HuH-7 (cell line): ENCODE data around the gene TRIO.

Source experiments
- DNase-seq: peaks from one replicate; pipeline ENCODE4 v3.0.0; 2011; ENCODE audit warnings: low spot score

The TRIO gene

DNA sequence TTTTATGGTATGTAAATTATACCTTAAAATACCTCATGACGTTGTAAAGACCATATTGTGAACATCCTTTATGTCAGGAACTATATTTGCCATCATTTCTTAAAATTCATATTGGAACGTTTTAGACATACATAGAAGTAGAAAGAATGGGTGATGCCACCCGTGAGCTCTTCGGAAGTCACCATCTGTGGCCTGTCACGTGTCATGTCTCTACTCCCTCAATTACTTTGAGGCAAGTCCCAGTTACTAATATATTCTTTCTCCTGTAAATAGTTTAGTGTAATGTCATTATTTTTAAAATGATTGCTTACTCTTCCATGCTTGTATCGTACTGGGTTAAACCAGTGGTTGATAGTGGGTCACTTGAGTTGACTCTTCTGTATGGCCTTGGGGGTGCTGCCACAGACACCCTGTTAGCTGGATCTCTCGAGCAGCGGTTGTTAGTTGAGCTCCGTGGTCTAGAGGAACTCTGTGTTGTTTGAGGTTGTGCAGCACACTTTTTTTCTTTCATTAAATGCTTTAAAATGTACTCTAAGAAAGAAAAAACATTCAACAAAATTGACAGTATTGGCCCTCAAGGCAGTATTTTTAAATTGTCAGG, 66.2 kb downstream of the TRIO start:
- DNase-seq, result no peak

GRCh38 chr5:14209836-14210235, 66.7 kb downstream of the TRIO start:
- DNase-seq, result no peak

DNA sequence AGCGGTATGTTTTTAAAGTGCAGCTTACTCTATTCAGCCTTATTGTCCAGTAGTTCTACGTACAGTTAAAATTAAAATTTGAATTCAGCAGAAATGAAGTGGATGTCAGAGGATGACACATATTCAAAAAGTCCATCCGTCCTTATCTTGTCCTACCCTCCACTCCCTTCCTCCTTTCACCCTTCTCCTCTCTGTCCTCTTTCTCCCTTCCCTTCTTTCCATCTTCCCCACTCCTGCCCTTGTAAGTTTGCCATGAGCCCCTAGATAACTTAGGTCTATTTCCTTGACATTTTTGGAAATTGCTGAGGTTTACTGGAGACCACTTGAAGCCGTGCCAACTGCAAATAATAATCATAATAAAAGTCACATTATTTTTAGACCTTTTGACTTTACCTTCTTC, 67.6 kb downstream of the TRIO start:
- DNase-seq, result no peak

- no peak for DNase-seq
Observed at GRCh38 chr5:14211818-14212803, 69.0 kb downstream of the TRIO start.

GRCh38 chr5:14212838-14213237, 69.7 kb downstream of the TRIO start:
- DNase-seq, result peak; percentile 49

- DNase-seq, result no peak
Observed at GRCh38 chr5:14213253-14213652, 70.1 kb downstream of the TRIO start.

- DNase-seq, result no peak
Observed at GRCh38 chr5:14213813-14214585, 70.9 kb downstream of the TRIO start.

- DNase-seq, result no peak
Observed at GRCh38 chr5:14215901-14216300, 72.8 kb downstream of the TRIO start.

DNA sequence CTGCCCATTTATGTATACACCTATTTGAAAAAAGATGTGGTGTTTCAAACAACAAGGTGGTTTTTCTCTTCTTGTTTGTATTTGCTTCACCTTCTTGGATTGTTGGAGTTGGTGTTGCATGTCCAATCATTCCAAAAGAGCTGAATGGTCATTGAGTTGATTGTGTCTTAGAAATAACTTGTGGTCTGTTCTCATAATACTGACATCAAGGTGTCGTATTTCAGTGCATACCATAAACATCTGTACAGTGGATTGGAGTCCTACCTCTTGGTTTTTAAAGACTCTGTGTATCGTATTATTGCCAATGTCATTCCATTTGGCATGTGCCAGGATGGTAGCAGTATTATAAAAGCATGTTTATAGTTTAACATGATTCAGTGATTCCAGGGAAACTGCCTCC, 73.2 kb downstream of the TRIO start:
- DNase-seq, result no peak

GRCh38 chr5:14216902-14217301, 73.8 kb downstream of the TRIO start:
- DNase-seq, result no peak

DNA sequence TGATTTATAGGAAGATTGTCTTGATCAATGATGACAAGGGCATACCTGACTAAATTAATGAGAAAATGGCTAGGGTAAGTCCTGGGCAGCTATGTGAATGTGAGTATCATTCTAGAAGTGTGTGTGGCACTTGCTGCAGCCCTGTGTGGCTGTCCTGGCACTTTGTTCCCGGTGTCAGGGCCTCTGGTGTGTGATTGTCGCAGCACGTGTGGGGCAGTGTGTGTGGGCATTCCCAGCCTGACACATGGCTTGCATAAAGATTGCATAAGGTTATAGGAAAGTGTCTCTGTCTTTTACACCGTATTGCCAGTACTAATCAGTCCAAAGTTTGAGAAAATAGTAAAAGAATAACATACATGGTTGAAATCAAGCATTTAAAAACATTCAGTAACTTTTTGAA, 74.4 kb downstream of the TRIO start:
- DNase-seq, result no peak

GRCh38 chr5:14218011-14218410, 74.9 kb downstream of the TRIO start:
- DNase-seq, result no peak

DNA sequence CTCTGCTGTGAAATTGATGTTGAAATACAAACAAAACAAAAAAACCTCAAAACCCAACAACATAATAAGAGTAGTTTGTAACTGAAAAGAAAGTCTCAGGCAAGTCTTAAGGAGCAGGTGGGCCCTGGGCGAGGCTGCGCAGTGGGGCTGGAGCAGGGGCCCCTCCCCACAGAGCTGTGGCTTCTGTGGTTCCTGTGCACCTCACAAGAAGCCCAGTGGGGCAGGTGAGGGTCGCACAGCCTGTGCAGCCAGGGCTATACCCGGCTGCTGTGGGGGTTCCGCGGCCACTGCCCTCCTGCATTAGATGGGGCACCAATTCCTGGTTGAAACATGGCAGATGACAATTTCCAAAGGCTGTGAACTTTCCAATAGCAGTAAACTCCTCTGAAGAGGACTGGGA, 75.3 kb downstream of the TRIO start:
- DNase-seq, result no peak

GRCh38 chr5:14218897-14219573, 75.9 kb downstream of the TRIO start:
- DNase-seq, result no peak

DNA sequence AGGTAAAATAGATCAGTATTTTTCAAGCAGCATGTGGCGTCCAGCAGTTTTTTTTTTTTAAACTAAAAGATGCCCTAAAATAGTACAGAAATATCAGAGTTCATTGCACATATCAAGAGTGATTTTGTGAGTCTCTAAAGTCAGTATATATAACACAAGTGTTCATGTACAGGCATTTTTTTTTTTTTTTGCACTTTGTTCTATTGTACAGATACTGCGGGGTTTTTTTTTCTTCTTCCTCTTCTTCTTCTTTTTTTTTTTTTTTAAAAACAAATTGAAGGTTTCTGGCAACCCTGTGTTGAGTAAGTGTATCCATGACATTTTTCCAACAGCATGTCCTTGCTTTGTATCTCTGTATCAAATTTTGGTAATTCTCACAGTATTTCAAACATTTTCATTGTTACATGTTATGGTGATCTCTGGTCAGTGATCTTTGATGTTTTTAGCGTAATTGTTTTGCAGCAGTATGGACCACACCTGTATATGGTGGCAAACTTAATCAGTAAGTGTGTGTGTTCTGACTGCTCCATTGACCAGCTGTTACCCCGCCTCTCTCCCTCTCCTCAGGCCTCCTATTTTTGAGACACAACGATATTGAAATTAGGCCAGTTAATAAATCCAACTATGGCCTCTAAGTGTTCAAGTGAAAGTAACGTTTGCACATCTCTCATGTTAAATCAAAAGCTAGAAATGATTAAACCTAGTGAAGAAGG, 76.8 kb downstream of the TRIO start:
- DNase-seq, result no peak

- no peak for DNase-seq
Observed at GRCh38 chr5:14220642-14221041, 77.5 kb downstream of the TRIO start.

- DNase-seq, result no peak
Observed at GRCh38 chr5:14221732-14222131, 78.6 kb downstream of the TRIO start.

GRCh38 chr5:14222206-14222605, 79.1 kb downstream of the TRIO start:
- DNase-seq, result no peak

DNA sequence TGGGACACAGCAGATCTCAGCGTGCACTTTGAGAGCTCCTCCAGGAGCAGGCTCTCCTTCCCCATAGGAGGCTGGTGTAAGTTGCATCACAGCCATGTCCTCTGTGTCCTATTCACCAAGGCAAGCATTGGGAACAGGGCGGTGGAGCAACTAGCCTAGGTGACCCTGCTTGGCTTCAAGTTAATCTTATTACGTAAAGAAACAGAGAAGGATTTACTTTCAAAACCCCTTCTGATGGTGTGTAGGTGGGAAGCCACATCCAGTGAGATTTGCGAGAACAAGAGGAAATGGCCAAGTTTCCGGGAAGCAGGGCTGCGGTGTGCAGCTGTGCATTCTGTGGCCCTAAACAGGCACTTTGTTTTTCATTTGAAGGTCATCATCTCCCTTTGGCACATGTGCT, 80.2 kb downstream of the TRIO start:
- DNase-seq, result no peak

- DNase-seq, result no peak
Observed at GRCh38 chr5:14225173-14225834, 82.2 kb downstream of the TRIO start.

GRCh38 chr5:14226149-14226548, 83.0 kb downstream of the TRIO start:
- no peak for DNase-seq
